H9 (cell line): ENCODE data around the gene COX7B2. TPM values are rescaled to one million over a fixed set of nuclear protein-coding genes. Genes with fewer than 3 reads are reported as not detected.

Experiments used
- DNase-seq: peaks from one replicate; pipeline ENCODE4 v3.0.0-alpha.2; 2017
- H2AFZ ChIP-seq: one replicate; pipeline ENCODE4 v1.6.1; 2013; ENCODE audit warnings: mild to moderate bottlenecking, low read length, control low read depth, moderate library complexity
- H2AK5ac ChIP-seq: 2 replicates; pipeline ENCODE4 v1.6.1; 2013; ENCODE audit warnings: low read length, control low read depth, mixed read lengths; ENCODE audit not compliant: insufficient read length
- H2BK120ac ChIP-seq: one replicate; pipeline ENCODE4 v1.6.1; 2013; ENCODE audit warnings: low read depth, mild to moderate bottlenecking, low read length, control low read depth, inconsistent platforms; ENCODE audit not compliant: poor library complexity, severe bottlenecking
- H2BK12ac ChIP-seq: 2 replicates; pipeline ENCODE4 v1.6.1; 2013; ENCODE audit warnings: low read length, control low read depth, mixed read lengths, low read depth; ENCODE audit not compliant: insufficient read length
- H2BK15ac ChIP-seq: 2 replicates; pipeline ENCODE4 v1.6.1; 2013; ENCODE audit warnings: low read depth, low read length, control low read depth
- H2BK20ac ChIP-seq: one replicate; pipeline ENCODE4 v1.6.1; 2013; ENCODE audit warnings: low read depth, mild to moderate bottlenecking, low read length, control low read depth, inconsistent platforms; ENCODE audit not compliant: poor library complexity, severe bottlenecking
- H2BK5ac ChIP-seq: 2 replicates; pipeline ENCODE4 v1.6.1; 2013; ENCODE audit warnings: low read length, control low read depth, mixed read lengths; ENCODE audit not compliant: insufficient read length
- H3K14ac ChIP-seq: 2 replicates; pipeline ENCODE4 v1.6.1; 2013; ENCODE audit warnings: low read length, control low read depth; ENCODE audit not compliant: insufficient read depth
- H3K18ac ChIP-seq: 2 replicates; pipeline ENCODE4 v1.6.1; 2013; ENCODE audit warnings: low read depth, mild to moderate bottlenecking, mixed read lengths, low read length, control low read depth; ENCODE audit not compliant: insufficient read length
- H3K23ac ChIP-seq: 2 replicates; pipeline ENCODE4 v1.6.1; 2013; ENCODE audit warnings: low read length, control low read depth, mixed read lengths, low read depth; ENCODE audit not compliant: insufficient read length
- H3K23me2 ChIP-seq: 2 replicates; pipeline ENCODE4 v1.6.1; 2013; ENCODE audit warnings: low read depth, mild to moderate bottlenecking, mixed read lengths, low read length, control low read depth; ENCODE audit not compliant: insufficient read length, poor library complexity, severe bottlenecking
- H3K27ac ChIP-seq: 2 replicates; pipeline ENCODE4 v1.5.1; 2013; ENCODE audit warnings: low read length, control low read depth, mixed read lengths, low read depth; ENCODE audit not compliant: insufficient read length
- H3K27me3 ChIP-seq: 2 replicates; pipeline ENCODE4 v1.6.1; 2013; ENCODE audit warnings: low read length, control low read depth, inconsistent platforms; ENCODE audit not compliant: insufficient read depth
- H3K4ac ChIP-seq: 2 replicates; pipeline ENCODE4 v1.6.1; 2013; ENCODE audit warnings: low read depth, mild to moderate bottlenecking, control low read depth, inconsistent platforms, low read length, moderate library complexity
- H3K4me1 ChIP-seq: 2 replicates; pipeline ENCODE4 v1.6.1; 2013; ENCODE audit warnings: low read length, control low read depth, inconsistent platforms; ENCODE audit not compliant: insufficient read depth
- H3K4me2 ChIP-seq: 2 replicates; pipeline ENCODE4 v1.6.1; 2013; ENCODE audit warnings: low read length, control low read depth, mixed read lengths; ENCODE audit not compliant: insufficient read length, insufficient read depth
- H3K56ac ChIP-seq: 2 replicates; pipeline ENCODE4 v1.6.1; 2013; ENCODE audit warnings: low read depth, mild to moderate bottlenecking, mixed read lengths, low read length, control low read depth; ENCODE audit not compliant: insufficient read length
- H3K79me1 ChIP-seq: 2 replicates; pipeline ENCODE4 v1.6.1; 2013; ENCODE audit warnings: low read depth, mild to moderate bottlenecking, moderate library complexity, low read length, control low read depth, inconsistent platforms; ENCODE audit not compliant: insufficient read depth, poor library complexity, severe bottlenecking
- H3K79me2 ChIP-seq: 2 replicates; pipeline ENCODE4 v1.6.1; 2013; ENCODE audit warnings: low read length, control low read depth, inconsistent platforms; ENCODE audit not compliant: insufficient read depth
- H3K9ac ChIP-seq: 2 replicates; pipeline ENCODE4 v1.6.1; 2013; ENCODE audit warnings: low read length, control low read depth, mixed read lengths; ENCODE audit not compliant: insufficient read length; ENCODE audit errors: extremely low read depth
- H3K9me3 ChIP-seq: one replicate; pipeline ENCODE4 v1.6.1; 2013; ENCODE audit warnings: low read depth, low read length, inconsistent platforms; ENCODE audit not compliant: control insufficient read depth
- H3T11ph ChIP-seq: one replicate; pipeline ENCODE4 v1.6.1; 2013; ENCODE audit warnings: mild to moderate bottlenecking, low read length, control low read depth, inconsistent platforms
- H4K20me1 ChIP-seq: one replicate; pipeline ENCODE4 v1.6.1; 2013; ENCODE audit not compliant: control insufficient read depth, insufficient read length, insufficient read depth
- H4K5ac ChIP-seq: 2 replicates; pipeline ENCODE4 v1.6.1; 2013; ENCODE audit warnings: low read depth, mild to moderate bottlenecking, mixed read lengths, low read length, control low read depth; ENCODE audit not compliant: insufficient read length
- H4K8ac ChIP-seq: replicated peaks from 2 replicates; pipeline ENCODE4 v1.6.1; 2013; ENCODE audit warnings: low read length, control low read depth, mixed read lengths, low read depth; ENCODE audit not compliant: insufficient read length
- H4K91ac ChIP-seq: 2 replicates; pipeline ENCODE4 v1.6.1; 2013; ENCODE audit warnings: low read depth, mild to moderate bottlenecking, moderate library complexity, mixed read lengths, low read length, control low read depth; ENCODE audit not compliant: insufficient read length
- H3K27ac Mint-ChIP-seq, 3 experiments: 2 replicates in 2 of 3; 3 replicates in 1 of 3; pipeline ENCODE4 v1.8.0; 2020 to 2021; ENCODE audit warnings: mixed read lengths in 3 of 3, mild to moderate bottlenecking in 1 of 3, moderate library complexity in 1 of 3
- H3K27me3 Mint-ChIP-seq: 2 replicates; pipeline ENCODE4 v1.8.0; 2021; ENCODE audit warnings: low read depth, mild to moderate bottlenecking, moderate library complexity, mixed read lengths
- H3K36me3 Mint-ChIP-seq, 3 experiments: 2 replicates in 2 of 3; 3 replicates in 1 of 3; pipeline ENCODE4 v1.8.0; 2020 to 2021; ENCODE audit warnings: low read depth in 3 of 3, mixed read lengths in 3 of 3; ENCODE audit not compliant: insufficient read depth in 1 of 3
- H3K4me1 Mint-ChIP-seq, 2 experiments: 2 replicates each; pipeline ENCODE4 v1.8.0; 2020; ENCODE audit warnings: mixed read lengths in 2 of 2
- H3K4me3 Mint-ChIP-seq, 2 experiments: 2 replicates in 1 of 2; 3 replicates in 1 of 2; pipeline ENCODE4 v1.8.0; 2020 to 2021; ENCODE audit warnings: mild to moderate bottlenecking in 2 of 2, mixed read lengths in 2 of 2, moderate library complexity in 1 of 2
- H3K9me3 Mint-ChIP-seq, 2 experiments: 2 replicates in 1 of 2; 3 replicates in 1 of 2; pipeline ENCODE4 v1.8.0; 2020; ENCODE audit warnings: mild to moderate bottlenecking in 2 of 2, mixed read lengths in 2 of 2, moderate library complexity in 1 of 2
- CTCF ChIP-seq: fragments of 200-600 bp; sonication (generic); conservative IDR thresholded peaks from 3 replicates; pipeline ENCODE4 v1.8.0; 2021; ENCODE audit warnings: antibody characterized with exemption, mild to moderate bottlenecking
- total RNA-seq: library from RNA; stranded (reverse); gene quantifications from 2 replicates; pipeline ENCODE4 v1.2.1, GENCODE V29; 2021

The COX7B2 gene
- total RNA-seq, 1 experiment from 2014 or later, result not detected

DNA sequence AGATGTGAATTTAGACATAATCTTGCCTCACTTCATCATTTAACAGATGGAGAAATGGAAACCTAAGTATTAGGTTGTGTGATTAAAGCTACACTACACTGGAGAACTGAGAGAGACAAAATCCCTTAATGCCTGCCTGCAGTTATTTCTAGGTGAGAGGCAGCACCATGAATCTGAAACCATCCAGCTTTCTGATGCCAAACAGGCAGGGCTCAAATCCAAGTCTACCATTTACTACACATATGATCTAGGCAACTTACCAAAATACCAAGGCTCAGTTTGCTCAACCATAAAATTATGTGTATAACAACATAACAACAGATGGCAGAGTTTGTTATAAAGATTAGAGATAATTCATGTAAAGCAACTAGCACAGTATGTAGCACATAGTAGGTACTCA, 45.6 kb upstream of the COX7B2 start:
- Histone ChIP-seq H2AFZ (no peak overlapping the region), H2BK120ac (no peak overlapping the region), H3K23ac (no peak overlapping the region), H3K56ac (no peak overlapping the region), H3K23me2 (no peaks in the 10 kb centered on the region), H3K14ac (no peak overlapping the region), H3K9ac (no peak overlapping the region), H4K8ac (no peak overlapping the region), H2BK15ac (no peak overlapping the region), H3K79me1 (no peaks in the 10 kb centered on the region), H3T11ph (no peak overlapping the region), H2BK12ac (no peak overlapping the region), H2BK20ac (no peak overlapping the region), H3K27me3 (no peaks in the 10 kb centered on the region), H4K20me1 (no peaks in the 10 kb centered on the region), H3K18ac (no peak overlapping the region), H3K79me2 (no peaks in the 10 kb centered on the region), H4K91ac (no peak overlapping the region), H4K5ac (no peak overlapping the region), H2BK5ac (no peak overlapping the region), H3K4me2 (no peak overlapping the region), H3K4ac (no peak overlapping the region), H2AK5ac (no peak overlapping the region), H3K4me1 (no peaks in the 10 kb centered on the region; the same call in 1 of the 2 replicates), H3K27ac (no peak overlapping the region), H3K9me3 (no peaks in the 10 kb centered on the region)
- Mint-ChIP-seq H3K4me3 (no peak overlapping the region), H3K9me3 (no peaks in the 10 kb centered on the region), H3K27me3 (no peaks in the 10 kb centered on the region; the same call in 1 of the 2 replicates), H3K4me1 (no peaks in the 10 kb centered on the region), H3K36me3 (no peaks in the 10 kb centered on the region), H3K27ac (no peak overlapping the region)
- no peak for TF ChIP-seq CTCF
- DNase-seq, result no peak
